IPS DF 4.7 (cell line): ENCODE results near the gene RGL1.

ENCODE experiments used
- DNase-seq: peaks from one replicate; pipeline ENCODE4 v3.0.0-alpha.2; 2013; ENCODE audit warnings: low spot score; ENCODE audit errors: extremely low read depth

RGL1 gene

GRCh38 chr1:183953031-183953430 lies 148.1 kb downstream of the RGL1 start:
- no peak for DNase-seq

GRCh38 chr1:183954496-183954895 lies 149.6 kb downstream of the RGL1 start:
- no peak for DNase-seq

GRCh38 chr1:183956559-183957188 lies 151.8 kb downstream of the RGL1 start:
- DNase-seq, result no peak

- DNase-seq, result no peak
These were observed 152.4 kb downstream of the RGL1 start for GRCh38 chr1:183957216-183957830.

- no peak for DNase-seq
These were observed 154.0 kb downstream of the RGL1 start for GRCh38 chr1:183958958-183959357.

- DNase-seq, result no peak
These were observed 156.2 kb downstream of the RGL1 start for GRCh38 chr1:183961132-183961531.

- DNase-seq, result no peak
These were observed 158.0 kb downstream of the RGL1 start for GRCh38 chr1:183962903-183963302.

- DNase-seq, result no peak
These were observed 160.8 kb downstream of the RGL1 start for GRCh38 chr1:183965726-183966125.

GRCh38 chr1:183966487-183966886 lies 161.6 kb downstream of the RGL1 start:
- no peak for DNase-seq

GRCh38 chr1:183967914-183968313 lies 163.0 kb downstream of the RGL1 start:
- DNase-seq, result no peak

- DNase-seq, result no peak
These were observed 163.5 kb downstream of the RGL1 start for GRCh38 chr1:183968386-183968785.

GRCh38 chr1:183970516-183971300 lies 165.8 kb downstream of the RGL1 start:
- no peak for DNase-seq

GRCh38 chr1:183975651-183976050 lies 170.7 kb downstream of the RGL1 start:
- no peak for DNase-seq

GRCh38 chr1:183977717-183978116 lies 172.8 kb downstream of the RGL1 start:
- no peak for DNase-seq
